Astrocyte of the cerebellum (primary cell): ENCODE results near the gene BTG4.

Experiments used
- DNase-seq: peaks from one replicate; pipeline ENCODE4 v3.0.0-alpha.2; 2011; ENCODE audit warnings: low read depth
- H3K4me3 ChIP-seq: 2 replicates; pipeline ENCODE4 v1.5.1; 2011; ENCODE audit warnings: mild to moderate bottlenecking, low read depth, low read length, moderate library complexity
- CTCF ChIP-seq: IDR thresholded peaks from 2 replicates; pipeline ENCODE4 v1.5.1; 2012; ENCODE audit warnings: low read length, low read depth, moderate library complexity, mild to moderate bottlenecking; ENCODE audit errors: missing control alignments
- in situ Hi-C: cut with HindIII; loops from 2 replicates; pipeline ENCODE4 v1.10.0; 2017; ENCODE audit warnings: low sequenced_read_pairs

The BTG4 gene

GRCh38 chr11:111454561-111455192, 57.5 kb downstream of the BTG4 start:
- H3K4me3 ChIP-seq: no peak overlapping the region
- TF ChIP-seq CTCF: peak; percentile 49
- in situ Hi-C loops: no loop called here
- DNase-seq: peak; percentile 35

- in situ Hi-C loops: no loop called here
- H3K4me3 ChIP-seq: no peak overlapping the region
Measured at GRCh38 chr11:111452817-111453552, 59.2 kb downstream of the BTG4 start.

GRCh38 chr11:111452146-111452545, 60.0 kb downstream of the BTG4 start:
- in situ Hi-C loops: no loop called here
- DNase-seq: no peak
- H3K4me3 ChIP-seq: no peak overlapping the region
- no peak for TF ChIP-seq CTCF

More at GRCh38 chr11:111452817-111453552, 59.2 kb downstream of the BTG4 start:
- DNase-seq: no peak
- no peak for TF ChIP-seq CTCF

- TF ChIP-seq CTCF: no peak
Measured at GRCh38 chr11:111450480-111451320, 61.5 kb downstream of the BTG4 start.

GRCh38 chr11:111449696-111450479, 62.3 kb downstream of the BTG4 start:
- no peak for TF ChIP-seq CTCF
- in situ Hi-C loops: loop anchor here (25.0 kb wide), 1 partner anchor 163 kb away; the partner anchor contains the start of gene POU2AF3
- no peak overlapping the region for H3K4me3 ChIP-seq
- no peak for DNase-seq

More at GRCh38 chr11:111450480-111451320, 61.5 kb downstream of the BTG4 start:
- H3K4me3 ChIP-seq: no peak overlapping the region
- DNase-seq: no peak
- in situ Hi-C loops: no loop called here
